WTC11 (cell line): ENCODE data around the gene GABRP. TPM values are rescaled to one million over a fixed set of nuclear protein-coding genes. Genes with fewer than 3 reads are reported as not detected.

Experiments
- AFF4 ChIP-seq: sonication (generic); formaldehyde crosslinking; IDR thresholded peaks from 2 replicates; pipeline ENCODE4 v1.8.1; 2023; ENCODE audit warnings: mild to moderate bottlenecking, missing genetic modification reagents, borderline replicate concordance
- ATF6 ChIP-seq: sonication (generic); formaldehyde crosslinking; IDR thresholded peaks from 2 replicates; pipeline ENCODE4 v1.8.1; 2023; ENCODE audit warnings: mild to moderate bottlenecking, missing genetic modification reagents
- CREM ChIP-seq: sonication (generic); formaldehyde crosslinking; IDR thresholded peaks from 2 replicates; pipeline ENCODE4 v1.8.1; 2022; ENCODE audit warnings: mild to moderate bottlenecking, missing genetic modification reagents, moderate library complexity
- ERG ChIP-seq: fragments of 250-450 bp; sonication (Bioruptor Pico); IDR thresholded peaks from 2 replicates; pipeline ENCODE4 v1.8.0; 2021; ENCODE audit warnings: mild to moderate bottlenecking
- ETV6 ChIP-seq: sonication (generic); formaldehyde crosslinking; IDR thresholded peaks from 2 replicates; pipeline ENCODE4 v1.8.1; 2022; ENCODE audit warnings: mild to moderate bottlenecking, missing genetic modification reagents
- FOXP4 ChIP-seq: sonication (generic); formaldehyde crosslinking; IDR thresholded peaks from 2 replicates; pipeline ENCODE4 v1.8.0; 2022; ENCODE audit warnings: mild to moderate bottlenecking, missing genetic modification reagents
- HMGA2 ChIP-seq: fragments of 250-450 bp; sonication (Bioruptor Pico); IDR thresholded peaks from 2 replicates; pipeline ENCODE4 v1.4.0; 2021; ENCODE audit warnings: mild to moderate bottlenecking, moderate library complexity
- MAX ChIP-seq: sonication (generic); formaldehyde crosslinking; IDR thresholded peaks from 2 replicates; pipeline ENCODE4 v1.8.0; 2022; ENCODE audit warnings: mild to moderate bottlenecking, missing genetic modification reagents
- OVOL2 ChIP-seq: fragments of 250-450 bp; sonication (Bioruptor Pico); IDR thresholded peaks from 2 replicates; pipeline ENCODE4 v1.9.0; 2021; ENCODE audit warnings: mild to moderate bottlenecking, borderline replicate concordance
- PREB ChIP-seq: sonication (generic); formaldehyde crosslinking; IDR thresholded peaks from 2 replicates; pipeline ENCODE4 v1.8.1; 2022; ENCODE audit warnings: mild to moderate bottlenecking, missing genetic modification reagents, moderate library complexity, borderline replicate concordance
- SMAD3 ChIP-seq: sonication (generic); formaldehyde crosslinking; IDR thresholded peaks from 2 replicates; pipeline ENCODE4 v1.8.0; 2022; ENCODE audit warnings: missing genetic modification reagents, mild to moderate bottlenecking, borderline replicate concordance
- SMAD4 ChIP-seq: sonication (generic); formaldehyde crosslinking; IDR thresholded peaks from 2 replicates; pipeline ENCODE4 v1.8.0; 2022; ENCODE audit warnings: mild to moderate bottlenecking, missing genetic modification reagents
- TEAD1 ChIP-seq: sonication (generic); formaldehyde crosslinking; IDR thresholded peaks from 2 replicates; pipeline ENCODE4 v1.8.0; 2022; ENCODE audit warnings: mild to moderate bottlenecking, missing genetic modification reagents
- TEAD4 ChIP-seq: sonication (generic); formaldehyde crosslinking; IDR thresholded peaks from 2 replicates; pipeline ENCODE4 v1.8.0; 2022; ENCODE audit warnings: mild to moderate bottlenecking, missing genetic modification reagents
- USF2 ChIP-seq: sonication (generic); formaldehyde crosslinking; IDR thresholded peaks from 2 replicates; pipeline ENCODE4 v1.8.1; 2023; ENCODE audit warnings: mild to moderate bottlenecking, missing genetic modification reagents, moderate library complexity
- ZNF121 ChIP-seq: sonication (generic); formaldehyde crosslinking; IDR thresholded peaks from 2 replicates; pipeline ENCODE4 v1.8.0; 2023; ENCODE audit warnings: missing genetic modification reagents
- ZNF138 ChIP-seq: sonication (generic); formaldehyde crosslinking; conservative IDR thresholded peaks from 2 replicates; pipeline ENCODE4 v1.8.1; 2022; ENCODE audit warnings: mild to moderate bottlenecking, moderate library complexity, missing genetic modification reagents
- total RNA-seq: library from RNA; stranded (reverse); gene quantifications from 3 replicates; pipeline ENCODE4 v1.2.3, GENCODE V29; 2021

The GABRP gene
- total RNA-seq, 1 experiment from 2014 or later: 4.8 TPM

- TF ChIP-seq USF2 (CRISPR knock-in tag) (no peak), CREM (CRISPR knock-in tag) (no peak), TEAD4 (CRISPR knock-in tag) (peak; percentile 81; the same call in 1 of the 2 replicates), OVOL2 (CRISPR knock-in tag) (no peak), SMAD4 (CRISPR knock-in tag) (no peak), PREB (CRISPR knock-in tag) (no peak), AFF4 (no peak), ATF6 (no peak), ZNF138 (CRISPR knock-in tag) (no peak), FOXP4 (peak; percentile 47; the same call in 1 of the 2 replicates), ZNF121 (CRISPR knock-in tag) (no peak), ETV6 (CRISPR knock-in tag) (no peak), HMGA2 (CRISPR knock-in tag) (no peak), SMAD3 (CRISPR knock-in tag) (no peak), TEAD1 (CRISPR knock-in tag) (peak; percentile 88; the same call in 1 of the 2 replicates), MAX (CRISPR knock-in tag) (peak; percentile 80), ERG (CRISPR knock-in tag) (no peak)
- TF ChIP-seq, all 79 proteins: peak for 5
Observed at GRCh38 chr5:170745481-170746071, 37.9 kb upstream of the GABRP start (continued).
